ENCODE results near the gene PCSK4. TPM values are rescaled to one million over a fixed set of nuclear protein-coding genes. Genes with fewer than 3 reads are reported as not detected.
A peak's percentile ranks its signal among the peaks of the same experiment; 100 is the strongest.

PCSK4 gene
- total and polyA plus RNA-seq, 9 of the 15 experiments (the other 6 are each of a cell fraction or from before 2014, with no cell fraction given) = 0.01 to 9.1 (median 2.1) TPM; not detected in 1

GRCh38 chr19:1491114-1491848 is 1.1 kb upstream of the PCSK4 start, which contains the start of gene REEP6 (continued):
- TF ChIP-seq MGA (IDR thresholded peaks at IDR 0.05) (no peak), PBX2 (CRISPR knock-in tag; IDR thresholded peaks at IDR 0.05; ENCODE audit: low read depth) (no peak), PBX2 (tag; conservative IDR thresholded peaks at IDR 0.05; ENCODE audit: low read depth) (no peak), MEF2A (IDR thresholded peaks at IDR 0.05; ENCODE audit: control insufficient read depth, low read depth, low read length) (no peak), HMGN3 (IDR thresholded peaks at IDR 0.05; ENCODE audit: borderline replicate concordance, extremely low read depth, insufficient read length, low read depth, low read length) (peak; percentile 41), ATF7 (IDR thresholded peaks at IDR 0.05) (no peak; the same call in 1 of the 2 replicates), ZNF717 (CRISPR knock-in tag; IDR thresholded peaks at IDR 0.05) (no peak), ZNF586 (CRISPR knock-in tag; conservative IDR thresholded peaks at IDR 0.05) (no peak), KHSRP (IDR thresholded peaks at IDR 0.05) (no peak), U2AF2 (optimal IDR thresholded peaks at IDR 0.05; ENCODE audit: low read depth, low read length) (no peak), TEAD1 (CRISPR knock-in tag; IDR thresholded peaks at IDR 0.05) (no peak), FOXA1 (IDR thresholded peaks at IDR 0.05; ENCODE audit: borderline replicate concordance) (no peak), POU5F1 (IDR thresholded peaks at IDR 0.05; ENCODE audit: borderline replicate concordance, low read depth, low read length, partially characterized antibody) (no peak), FOSL1 (tag; conservative IDR thresholded peaks at IDR 0.05) (no peak)
